NCI-H748 (cell line): Measurements from ENCODE around the gene TERT.
"Not testable (repeated sequence)": the region's sequence is repeated elsewhere in the genome, so short reads cannot be mapped to it uniquely, and the experiment has no call there.

ENCODE experiments used
- DNase-seq: peaks from one replicate; lab custom pipeline; 2025; ENCODE audit not compliant: unreplicated experiment; lab: John Stamatoyannopoulos, UW

TERT gene

GRCh38 chr5:1243487-1244130 lies 51.3 kb downstream of the TERT start:
- no peak for DNase-seq

GRCh38 chr5:1242733-1243486 lies 52.0 kb downstream of the TERT start:
- no peak for DNase-seq

GRCh38 chr5:1241509-1242080 lies 53.3 kb downstream of the TERT start:
- no peak for DNase-seq

GRCh38 chr5:1240496-1241260 lies 54.2 kb downstream of the TERT start:
- no peak for DNase-seq

GRCh38 chr5:1239505-1240251 lies 55.2 kb downstream of the TERT start:
- no peak for DNase-seq

GRCh38 chr5:1235838-1236237 lies 59.0 kb downstream of the TERT start:
- DNase-seq: no peak

- DNase-seq: peak; percentile 31
Measured at GRCh38 chr5:1235379-1235778, 59.5 kb downstream of the TERT start.

GRCh38 chr5:1232780-1233179 lies 62.1 kb downstream of the TERT start:
- no peak for DNase-seq

GRCh38 chr5:1231354-1231905 lies 63.4 kb downstream of the TERT start:
- DNase-seq: no peak

GRCh38 chr5:1230551-1230950 lies 64.3 kb downstream of the TERT start:
- DNase-seq: no peak

GRCh38 chr5:1229822-1230221 lies 65.0 kb downstream of the TERT start:
- DNase-seq: no peak

GRCh38 chr5:1229023-1229422 lies 65.8 kb downstream of the TERT start:
- not testable (repeated sequence) for DNase-seq

- DNase-seq: peak; percentile 56
Measured at GRCh38 chr5:1228120-1228519, 66.7 kb downstream of the TERT start.

- peak; percentile 76 for DNase-seq
Measured at GRCh38 chr5:1227667-1228066, 67.2 kb downstream of the TERT start.

GRCh38 chr5:1226839-1227581 lies 67.9 kb downstream of the TERT start:
- no peak for DNase-seq

- DNase-seq: no peak
Measured at GRCh38 chr5:1226231-1226630, 68.6 kb downstream of the TERT start.

GRCh38 chr5:1225081-1225480 lies 69.8 kb downstream of the TERT start, which contains the start of gene SLC6A18:
SLC6A18 (plus strand) TSS chr5:1225381; CDS start chr5:1225478, 97 bp downstream.
- no peak for DNase-seq

- no peak for DNase-seq
Measured at GRCh38 chr5:1224631-1225030, 70.2 kb downstream of the TERT start.

GRCh38 chr5:1223278-1223670 lies 71.6 kb downstream of the TERT start:
- DNase-seq: no peak
